GM23338 (cell line): ENCODE measurements around the gene MYCBPAP. TPM values are rescaled to one million over a fixed set of nuclear protein-coding genes. Genes with fewer than 3 reads are reported as not detected.

ENCODE experiments used
- ATAC-seq: fragments of 200-7000 bp; cut with Tn5 transposase; 3 replicates; pipeline ENCODE4 v1.9.1; 2020
- DNase-seq: peaks from one replicate; pipeline ENCODE4 v3.0.0-alpha.2; 2015; ENCODE audit warnings: low spot score
- H2AFZ ChIP-seq: fragments of 200-600 bp; sonication (generic); 2 replicates; pipeline ENCODE4 v1.8.0; 2016; ENCODE audit warnings: antibody characterized with exemption, mild to moderate bottlenecking, moderate library complexity
- H3F3A ChIP-seq: fragments of 200-600 bp; sonication (generic); replicated peaks from 2 replicates; pipeline ENCODE4 v1.8.0; 2017; ENCODE audit warnings: antibody characterized with exemption, mixed run types, low read depth
- H3K27ac ChIP-seq: fragments of 200-600 bp; sonication (generic); 2 replicates; pipeline ENCODE4 v1.6.1; 2016; ENCODE audit warnings: low read depth
- H3K27me3 ChIP-seq: fragments of 200-600 bp; sonication (generic); 2 replicates; pipeline ENCODE4 v1.8.0; 2016; ENCODE audit warnings: mild to moderate bottlenecking, mixed run types, moderate library complexity; ENCODE audit not compliant: insufficient read depth
- H3K36me3 ChIP-seq: fragments of 200-600 bp; sonication (generic); 2 replicates; pipeline ENCODE4 v1.8.0; 2016; ENCODE audit warnings: mild to moderate bottlenecking; ENCODE audit not compliant: insufficient read depth
- H3K4me1 ChIP-seq: fragments of 200-600 bp; sonication (generic); 2 replicates; pipeline ENCODE4 v1.8.0; 2016; ENCODE audit warnings: mild to moderate bottlenecking, moderate library complexity; ENCODE audit not compliant: insufficient read depth
- H3K4me2 ChIP-seq: fragments of 200-600 bp; sonication (generic); 2 replicates; pipeline ENCODE4 v1.7.1; 2017; ENCODE audit warnings: mixed run types
- H3K4me3 ChIP-seq: fragments of 200-600 bp; sonication (generic); 2 replicates; pipeline ENCODE4 v1.6.1; 2016; ENCODE audit warnings: mixed run types
- H3K79me2 ChIP-seq: fragments of 200-600 bp; sonication (generic); replicated peaks from 2 replicates; pipeline ENCODE4 v1.8.0; 2017; ENCODE audit warnings: mild to moderate bottlenecking; ENCODE audit not compliant: insufficient read depth
- H3K9me2 ChIP-seq: fragments of 200-600 bp; sonication (generic); 2 replicates; pipeline ENCODE4 v1.8.0; 2017; ENCODE audit not compliant: insufficient read depth
- H4K20me1 ChIP-seq: fragments of 200-600 bp; sonication (generic); replicated peaks from 2 replicates; pipeline ENCODE4 v1.8.0; 2017; ENCODE audit warnings: mild to moderate bottlenecking; ENCODE audit not compliant: insufficient read depth
- H3K27ac Mint-ChIP-seq: 2 replicates; pipeline ENCODE4 v1.8.0; 2020; ENCODE audit warnings: inconsistent platforms, mild to moderate bottlenecking, moderate library complexity, mixed read lengths
- H3K27me3 Mint-ChIP-seq: 3 replicates; pipeline ENCODE4 v1.8.0; 2022; ENCODE audit warnings: low read depth, mild to moderate bottlenecking, moderate library complexity, mixed read lengths, inconsistent platforms; ENCODE audit not compliant: insufficient read depth, poor library complexity
- H3K36me3 Mint-ChIP-seq: 3 replicates; pipeline ENCODE4 v1.8.0; 2021; ENCODE audit warnings: low read depth, mild to moderate bottlenecking, inconsistent platforms, moderate library complexity, mixed read lengths
- H3K4me1 Mint-ChIP-seq: 3 replicates; pipeline ENCODE4 v1.8.0; 2020; ENCODE audit warnings: mild to moderate bottlenecking, inconsistent platforms, mixed read lengths
- H3K4me3 Mint-ChIP-seq: 3 replicates; pipeline ENCODE4 v1.8.0; 2021; ENCODE audit warnings: moderate library complexity, mild to moderate bottlenecking, inconsistent platforms, mixed read lengths
- H3K9me3 Mint-ChIP-seq: 3 replicates; pipeline ENCODE4 v1.8.0; 2020; ENCODE audit warnings: moderate library complexity, mild to moderate bottlenecking, inconsistent platforms, mixed read lengths
- CREB1 ChIP-seq: fragments of 250-450 bp; sonication (Bioruptor Pico); IDR thresholded peaks from 2 replicates; pipeline ENCODE4 v1.5.0; 2020; ENCODE audit warnings: low read depth, mild to moderate bottlenecking, moderate library complexity
- CTCF ChIP-seq, 2 experiments: fragments of 200-600 bp in 1 of 2; sonication (generic) in 1 of 2; conservative IDR thresholded peaks; 2 replicates each; pipeline versions ENCODE4 v1.5.1 to v1.6.1; 2016 to 2017; ENCODE audit warnings: antibody characterized with exemption in 2 of 2, low read depth in 2 of 2, mild to moderate bottlenecking in 2 of 2, moderate library complexity in 1 of 2
- EZH2 ChIP-seq: fragments of 200-600 bp; sonication (generic); IDR thresholded peaks from one replicate; pipeline ENCODE4 v1.8.0; 2017; ENCODE audit warnings: antibody characterized with exemption, mild to moderate bottlenecking, low read depth; ENCODE audit not compliant: unreplicated experiment
- JUNB ChIP-seq: IDR thresholded peaks from one replicate; pipeline ENCODE4 v1.6.1; 2016; ENCODE audit warnings: antibody characterized with exemption; ENCODE audit not compliant: unreplicated experiment
- POLR2AphosphoS5 ChIP-seq: IDR thresholded peaks from 2 replicates; pipeline ENCODE4 v1.6.1; 2016; ENCODE audit warnings: antibody characterized with exemption, low read depth
- REST ChIP-seq: IDR thresholded peaks from one replicate; pipeline ENCODE4 v1.6.1; 2018; ENCODE audit warnings: antibody characterized with exemption; ENCODE audit not compliant: unreplicated experiment
- ZNF114 ChIP-seq: fragments of 250-450 bp; sonication (Bioruptor Pico); IDR thresholded peaks from 2 replicates; pipeline ENCODE4 v1.5.0; 2020; ENCODE audit warnings: mild to moderate bottlenecking, moderate library complexity
- polyA plus RNA-seq: library from polyadenylated mRNA; unstranded; fragments of >200 nt; fragmentation: Nextera tagmentation; extraction: Ambion mirVana; gene quantifications from 2 replicates; pipeline ENCODE4 v1.2.1, GENCODE V29; 2016
- total RNA-seq: library from RNA; depleted of rRNA; stranded (reverse); fragments of >200 nt; shearing (Covaris generic); gene quantifications from 2 replicates; pipeline ENCODE4 v1.2.3, GENCODE V29; 2014
- TF ChIP-seq, protein P1 (sequence below): IDR thresholded peaks from 2 replicates; pipeline ENCODE4 v1.6.1; 2016; ENCODE audit warnings: antibody characterized with exemption

MYCBPAP gene
- total and polyA plus RNA-seq, 2 experiments from 2014 or later = 0.63 to 1.7 TPM

- Mint-ChIP-seq H3K9me3 (no peaks in the 10 kb centered on the region), H3K27me3 (peaks cover 58% of the 10 kb centered on the region), H3K27ac (no peak overlapping the region), H3K4me1 (peaks cover 58% of the 10 kb centered on the region), H3K36me3 (no peaks in the 10 kb centered on the region), H3K4me3 (peak overlapping the region; percentile 41; the same call in 2 of the 3 replicates)
- Histone ChIP-seq H3K4me3 (peak overlapping the region; percentile 47; the same call in 1 of the 2 replicates), H3K9me2 (no peaks in the 10 kb centered on the region), H2AFZ (no peak overlapping the region), H3K27me3 (peaks cover 66% of the 10 kb centered on the region), H3K79me2 (no peaks in the 10 kb centered on the region), H3K4me1 (peaks cover 29% of the 10 kb centered on the region), H4K20me1 (no peaks in the 10 kb centered on the region; the same call in none of the 2 replicates), H3K36me3 (no peaks in the 10 kb centered on the region), H3K27ac (no peak overlapping the region), H3F3A (no peaks in the 10 kb centered on the region), H3K4me2 (peak overlapping the region; percentile 77; the same call in 1 of the 2 replicates)
- peak; percentile 80 for DNase-seq
- ATAC-seq = no peak
- TF ChIP-seq CREB1 (CRISPR knock-in tag) (no peak), EZH2 (no peak), ZNF114 (CRISPR knock-in tag) (no peak), JUNB (no peak), CTCF (conservative IDR thresholded peaks at IDR 0.05; ENCODE audit: low read depth in 2 of 2) (no peak), REST (no peak), POLR2AphosphoS5 (no peak)
- TF ChIP-seq, protein P1, sequence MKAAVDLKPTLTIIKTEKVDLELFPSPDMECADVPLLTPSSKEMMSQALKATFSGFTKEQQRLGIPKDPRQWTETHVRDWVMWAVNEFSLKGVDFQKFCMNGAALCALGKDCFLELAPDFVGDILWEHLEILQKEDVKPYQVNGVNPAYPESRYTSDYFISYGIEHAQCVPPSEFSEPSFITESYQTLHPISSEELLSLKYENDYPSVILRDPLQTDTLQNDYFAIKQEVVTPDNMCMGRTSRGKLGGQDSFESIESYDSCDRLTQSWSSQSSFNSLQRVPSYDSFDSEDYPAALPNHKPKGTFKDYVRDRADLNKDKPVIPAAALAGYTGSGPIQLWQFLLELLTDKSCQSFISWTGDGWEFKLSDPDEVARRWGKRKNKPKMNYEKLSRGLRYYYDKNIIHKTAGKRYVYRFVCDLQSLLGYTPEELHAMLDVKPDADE = no peak
Observed at GRCh38 chr17:50565402-50566350, 57.4 kb downstream of the MYCBPAP start.
